Occipital lobe (tissue), 2 donors: ENCODE data around the gene DIO3. TPM values are rescaled to one million over a fixed set of nuclear protein-coding genes. Genes with fewer than 3 reads are reported as not detected.

ENCODE experiments used
- DNase-seq: peaks from one replicate; lab custom pipeline; 2025; lab: John Stamatoyannopoulos, UW
- total RNA-seq: library from RNA; depleted of rRNA; stranded (reverse); fragments of >200 nt; gene quantifications from one replicate; pipeline ENCODE4 v1.2.3, GENCODE V29; 2014

Gene DIO3
- not detected for total RNA-seq

DNA sequence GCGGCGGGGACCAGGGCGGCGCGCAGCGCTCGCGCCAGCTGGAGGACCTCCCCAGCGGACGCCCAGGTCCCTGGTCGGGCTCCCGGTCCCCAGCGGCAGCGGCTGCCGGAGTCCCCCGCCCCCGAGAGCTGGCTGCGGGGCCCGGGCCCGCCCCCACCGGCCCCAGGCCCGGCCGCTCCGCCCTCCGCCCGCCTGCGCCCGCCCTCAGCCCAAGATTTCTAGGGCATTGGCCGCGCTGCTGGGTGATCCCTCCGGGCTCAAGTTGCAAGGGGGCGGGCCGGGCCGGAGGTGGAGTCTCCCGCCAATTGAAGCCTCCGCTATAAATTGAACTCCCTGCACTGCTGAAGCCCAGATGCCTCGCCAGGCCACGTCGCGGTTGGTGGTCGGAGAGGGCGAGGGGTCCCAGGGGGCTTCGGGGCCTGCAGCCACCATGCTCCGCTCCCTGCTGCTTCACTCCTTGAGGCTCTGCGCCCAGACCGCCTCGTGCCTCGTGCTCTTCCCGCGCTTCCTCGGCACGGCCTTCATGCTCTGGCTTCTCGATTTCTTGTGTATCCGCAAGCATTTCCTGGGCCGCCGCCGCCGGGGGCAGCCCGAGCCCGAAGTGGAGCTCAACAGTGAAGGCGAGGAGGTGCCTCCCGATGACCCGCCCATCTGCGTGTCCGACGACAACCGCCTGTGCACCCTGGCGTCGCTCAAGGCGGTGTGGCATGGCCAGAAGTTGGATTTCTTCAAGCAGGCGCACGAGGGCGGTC is at the start of gene DIO3:
DIO3 (plus strand) TSS at position 351 of the 752 bp plus-strand sequence.
- DNase-seq: no peak

DNA sequence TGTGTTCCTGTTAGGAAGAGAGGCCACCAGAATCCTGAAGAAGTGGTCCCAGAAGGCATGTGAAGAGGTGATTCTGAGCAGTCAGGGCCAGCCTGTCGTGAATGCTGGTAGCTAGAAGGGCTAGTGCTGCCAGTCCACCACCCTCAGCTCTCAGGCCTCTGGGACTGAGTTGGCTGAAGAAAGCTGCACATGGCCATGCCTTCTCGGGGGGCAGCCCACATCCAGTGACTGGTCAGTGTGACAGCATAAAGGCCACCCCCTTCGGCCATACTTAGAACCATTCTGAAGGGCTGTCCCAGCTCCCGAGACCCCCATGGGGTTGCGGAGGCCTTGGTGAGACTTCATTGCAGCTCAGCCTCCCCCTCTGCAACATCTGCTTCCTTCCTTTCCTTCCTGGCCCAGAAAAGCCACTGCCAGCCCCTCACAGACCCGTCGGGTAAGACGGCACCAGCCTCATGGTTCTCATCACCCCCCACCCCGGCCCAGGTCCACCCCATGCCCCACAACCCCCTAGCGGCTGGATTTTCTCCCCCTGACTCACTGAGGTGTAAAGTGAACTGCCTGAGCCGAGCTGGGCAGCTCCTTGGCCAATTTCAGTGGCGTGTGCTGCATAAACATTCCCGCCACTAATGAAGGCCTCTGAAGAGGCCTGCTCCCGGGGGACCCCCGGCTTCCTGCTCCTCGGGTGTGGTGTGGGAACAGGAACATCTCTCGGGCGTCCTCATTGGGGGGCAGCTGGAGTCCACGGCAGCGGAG is 49.5 kb upstream of the DIO3 start:
- DNase-seq: no peak

DNA sequence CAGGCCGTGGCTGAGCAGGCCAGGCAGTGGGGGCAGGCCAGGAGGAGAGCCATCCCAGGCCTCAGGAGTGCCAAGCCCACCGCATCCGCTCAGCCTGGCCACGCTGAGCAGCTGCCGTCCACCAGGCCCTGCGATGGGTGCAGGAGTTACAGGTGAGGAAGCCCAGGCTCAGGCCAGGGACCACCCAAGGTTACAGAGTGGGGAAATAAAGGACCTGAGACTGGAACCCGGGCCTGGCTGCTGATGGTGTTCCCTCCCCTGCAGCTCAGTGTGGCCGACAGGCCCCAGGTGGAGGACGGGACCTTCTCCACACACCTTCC is 49.0 kb upstream of the DIO3 start:
- no peak for DNase-seq

DNA sequence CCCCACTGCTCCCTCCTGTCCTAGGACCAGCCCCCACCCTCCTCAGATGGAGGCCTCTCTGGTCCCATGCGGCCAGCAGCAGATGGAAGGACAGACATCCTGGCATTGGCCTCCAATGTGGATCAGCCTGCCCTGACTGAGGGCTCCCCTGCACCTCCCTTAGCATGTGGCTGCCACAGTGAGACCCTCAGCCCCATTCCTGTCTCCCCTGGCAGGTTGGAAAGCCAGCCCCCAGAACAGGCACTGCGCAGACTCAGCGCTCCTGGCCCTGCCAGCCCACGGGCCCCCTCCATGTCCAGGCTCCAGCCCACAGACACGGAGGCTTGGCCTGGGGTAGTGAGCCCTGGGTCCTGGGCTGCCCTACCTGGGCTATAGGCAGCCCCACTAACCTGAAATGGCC is 47.2 kb upstream of the DIO3 start:
- DNase-seq: no peak

DNA sequence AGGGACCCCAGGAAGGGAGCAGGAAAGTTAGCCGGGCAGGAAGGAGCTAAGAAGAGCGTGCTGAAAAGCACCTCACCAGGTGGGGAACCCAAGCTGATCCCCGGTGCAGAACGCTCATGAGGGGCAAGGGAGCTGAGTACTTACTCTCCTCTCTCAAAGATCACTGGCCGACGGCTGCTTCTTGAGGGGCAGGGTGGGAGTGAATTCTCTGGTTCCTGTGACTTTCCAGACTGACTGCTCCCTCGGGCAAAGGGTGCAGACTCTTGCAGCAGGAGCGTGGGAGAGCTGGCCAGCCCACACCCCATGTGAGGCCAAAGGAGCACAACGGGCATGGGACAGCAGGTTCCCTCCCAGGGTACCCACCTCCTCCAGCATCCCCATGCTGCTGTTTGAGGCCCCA is 44.9 kb upstream of the DIO3 start:
- no peak for DNase-seq

DNA sequence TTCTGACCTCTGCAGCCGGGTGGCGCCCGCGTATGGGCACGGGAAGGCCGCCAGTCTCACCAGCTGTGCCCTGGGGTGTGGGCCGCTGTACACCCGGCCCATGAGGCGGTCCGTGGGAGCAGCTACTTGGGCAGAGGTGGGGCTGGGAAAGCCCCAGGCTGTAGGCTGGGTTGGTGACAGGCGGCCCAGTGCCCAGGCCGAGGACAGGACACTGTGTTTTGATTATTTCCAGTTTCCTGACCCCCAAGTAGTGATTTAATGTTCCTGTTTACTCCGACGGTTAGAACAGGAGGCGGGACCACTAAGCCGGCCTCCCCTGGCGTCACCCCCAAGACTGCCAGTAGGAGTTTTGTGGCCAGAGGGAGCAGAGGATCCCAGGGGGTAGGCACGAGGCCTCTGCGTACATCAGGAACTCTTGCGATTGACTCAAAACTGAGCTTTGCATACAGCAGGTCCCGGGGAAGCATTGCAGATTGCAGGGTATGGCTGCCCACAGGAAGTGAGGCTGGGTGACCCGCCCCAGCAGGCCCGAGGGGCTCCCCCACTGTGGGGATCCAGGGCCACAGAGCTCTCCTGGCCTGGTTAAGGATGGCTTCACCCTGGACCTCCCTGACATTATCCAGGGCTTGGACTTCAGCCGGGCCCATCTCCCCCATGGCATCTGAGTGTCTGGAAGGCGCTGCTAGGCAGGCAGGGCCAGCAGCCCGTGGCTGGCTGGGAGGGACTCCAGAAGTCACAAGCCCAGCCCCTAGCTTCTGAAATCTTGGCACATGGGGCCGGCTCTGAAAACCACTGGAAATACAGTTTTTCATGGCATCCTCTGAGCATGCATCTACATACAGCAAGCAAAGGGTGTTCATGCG is 42.5 kb upstream of the DIO3 start:
- DNase-seq: no peak

DNA sequence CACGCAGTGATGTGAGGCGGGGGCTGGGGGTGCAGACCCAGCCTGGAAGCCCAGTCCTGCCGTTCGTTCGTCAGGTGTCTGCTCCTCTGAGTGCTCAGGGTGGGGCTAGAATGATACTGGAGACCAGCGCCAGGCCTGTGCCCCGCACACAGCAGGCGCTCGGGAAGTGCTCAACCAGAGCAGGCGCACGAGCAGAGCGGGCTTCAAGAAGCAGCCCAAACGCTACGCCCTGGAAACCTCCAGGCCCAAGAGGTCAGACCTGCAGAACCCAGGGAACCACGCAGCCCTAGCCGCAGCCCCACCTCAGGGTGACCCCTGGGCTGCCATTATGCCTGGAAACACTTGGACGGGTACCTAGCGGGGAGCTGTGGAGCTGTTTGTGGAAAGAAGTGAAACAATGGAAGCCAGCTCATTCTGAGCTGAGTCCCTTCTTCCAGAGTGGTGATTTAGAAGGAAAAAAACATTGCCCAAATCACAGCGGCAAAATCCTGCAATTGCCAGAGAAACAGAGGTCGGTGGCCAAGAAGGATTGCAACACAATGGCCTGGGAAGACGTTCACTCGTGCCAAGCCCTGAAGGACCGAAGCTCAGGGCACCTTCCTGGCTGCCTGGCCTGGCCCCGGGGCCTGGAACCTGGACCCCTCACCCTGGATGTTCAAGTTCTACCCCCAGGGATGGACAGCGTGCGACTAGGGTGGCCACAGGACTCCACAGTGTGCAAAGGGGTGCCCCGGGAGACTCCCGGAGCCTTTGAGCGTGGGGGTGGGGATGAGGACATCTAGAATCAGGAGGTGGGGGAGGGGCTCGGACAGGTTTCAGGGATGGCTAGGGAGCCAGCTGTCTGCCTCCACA is 40.4 kb upstream of the DIO3 start:
- DNase-seq: no peak

DNA sequence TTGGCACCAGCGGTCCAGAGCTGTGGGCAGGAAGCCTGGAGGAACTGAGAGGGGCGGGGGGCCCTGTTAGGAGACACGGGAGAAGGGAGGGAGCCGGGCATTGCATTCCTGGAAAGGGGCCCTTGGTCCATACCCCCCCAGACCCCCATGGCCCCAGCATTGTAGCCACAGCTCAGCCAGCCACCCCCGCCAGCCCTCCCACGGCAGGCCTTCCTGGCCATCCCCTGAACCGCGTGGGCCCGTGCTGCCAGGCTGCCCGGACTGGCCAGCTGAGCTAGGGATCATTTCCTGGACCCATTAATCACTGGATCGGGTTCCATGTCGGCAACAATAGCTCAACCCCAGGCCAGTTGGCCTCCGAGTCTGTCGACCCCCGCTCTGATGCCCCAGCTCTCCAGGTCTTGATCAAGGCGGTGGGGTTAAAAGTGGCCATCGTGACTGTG is 39.8 kb upstream of the DIO3 start:
- DNase-seq: no peak

DNA sequence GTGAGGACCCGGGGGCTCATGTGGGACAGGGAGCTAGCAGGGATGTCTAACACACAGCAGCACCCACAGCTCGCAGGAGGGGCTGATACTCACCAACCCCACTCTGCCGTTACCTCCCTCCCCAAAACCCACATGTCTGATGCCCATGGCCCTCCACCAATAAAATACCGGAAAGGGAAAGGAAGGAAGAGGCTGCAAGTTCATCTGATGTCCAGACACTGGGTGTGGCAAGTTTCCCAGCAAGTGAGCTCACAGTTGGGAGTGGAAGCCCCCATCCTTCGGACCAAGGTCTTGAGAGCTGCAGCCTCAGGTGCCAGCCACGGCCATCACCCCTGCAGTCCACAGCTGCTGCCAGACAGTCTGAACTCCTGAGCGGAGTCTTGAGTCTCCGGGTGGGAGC is 39.3 kb upstream of the DIO3 start:
- DNase-seq: no peak

DNA sequence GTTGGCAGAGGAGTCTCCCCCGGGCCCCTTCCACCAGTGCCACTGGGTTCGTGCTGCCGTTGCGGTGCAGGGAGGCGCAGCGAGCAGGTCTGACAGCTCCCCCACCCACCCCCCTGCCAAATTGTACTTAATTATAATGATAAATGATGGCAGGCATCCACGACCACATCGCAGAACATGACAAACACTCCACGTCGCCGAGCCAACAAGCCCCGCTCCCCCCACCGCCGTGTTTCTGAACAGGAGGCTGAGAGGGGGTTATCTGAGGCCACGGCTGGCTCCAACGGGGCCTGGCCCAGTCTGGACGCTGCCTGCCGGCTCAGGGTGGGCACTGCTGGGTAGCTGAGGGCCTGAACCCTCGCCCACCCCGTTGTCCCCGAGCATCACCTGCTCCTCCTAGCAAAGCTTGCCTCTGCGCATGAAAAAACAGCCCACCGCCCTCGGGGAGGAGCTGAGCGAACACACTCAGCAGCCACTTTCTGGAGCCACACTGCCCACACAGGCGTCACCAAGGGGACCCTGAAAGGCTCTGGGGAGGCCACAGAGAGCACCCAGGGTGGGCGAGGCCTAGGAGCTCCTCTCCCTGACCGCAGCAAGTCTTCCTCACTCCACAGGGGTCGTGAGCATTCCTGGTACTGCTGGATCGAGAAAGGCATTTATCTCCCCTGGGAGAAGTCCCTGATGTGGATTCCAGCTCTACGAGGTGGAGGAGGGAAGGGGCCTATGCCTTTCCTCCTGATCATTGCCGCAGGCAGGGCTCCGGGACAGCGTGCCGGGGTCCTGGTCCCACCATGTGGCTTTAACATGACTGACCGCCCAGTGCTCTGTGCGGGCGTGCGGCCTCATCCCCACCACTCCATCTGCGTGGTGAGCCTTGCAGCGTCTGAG is 35.4 kb upstream of the DIO3 start:
- DNase-seq: no peak

DNA sequence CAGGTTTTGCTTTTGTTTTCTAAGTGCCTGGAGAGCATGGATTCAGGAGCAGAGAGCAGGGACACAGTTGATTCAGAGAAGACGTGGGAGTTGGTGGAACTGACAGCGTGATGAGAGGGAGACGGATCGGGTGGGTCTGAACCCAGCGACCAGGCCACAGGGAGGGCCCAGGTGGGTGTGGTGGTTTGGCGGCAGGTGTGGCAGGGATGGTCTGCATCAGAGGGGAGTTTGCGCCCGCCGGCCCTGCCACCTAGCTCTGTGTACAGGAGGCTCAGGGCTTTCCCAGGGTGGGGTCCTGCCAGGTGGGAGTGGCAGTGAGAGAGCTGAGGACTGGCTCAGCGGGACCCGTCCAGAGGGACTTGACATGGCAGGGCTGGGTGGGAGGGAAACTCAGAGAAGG is 33.3 kb upstream of the DIO3 start:
- DNase-seq: no peak

DNA sequence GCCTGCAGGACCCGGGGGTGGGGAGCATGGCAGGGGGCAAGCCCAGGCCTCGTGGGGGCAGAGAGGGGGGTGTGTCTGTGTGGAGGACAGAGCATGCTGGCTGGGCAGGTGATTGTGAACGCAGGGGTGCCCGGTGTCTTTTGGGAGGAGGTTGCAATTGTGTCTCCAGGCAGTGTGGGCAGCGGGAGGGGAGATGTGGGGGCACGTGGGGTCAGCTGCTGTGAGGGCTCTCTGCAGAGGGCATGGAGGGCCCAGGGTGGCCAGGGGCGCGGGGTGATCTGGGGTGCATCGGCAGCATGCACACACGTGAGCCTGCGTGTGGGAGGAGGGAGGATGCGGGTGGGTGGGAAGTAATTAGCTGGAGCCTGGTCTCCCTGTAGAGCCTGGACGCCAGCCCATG is 32.2 kb upstream of the DIO3 start:
- no peak for DNase-seq

DNA sequence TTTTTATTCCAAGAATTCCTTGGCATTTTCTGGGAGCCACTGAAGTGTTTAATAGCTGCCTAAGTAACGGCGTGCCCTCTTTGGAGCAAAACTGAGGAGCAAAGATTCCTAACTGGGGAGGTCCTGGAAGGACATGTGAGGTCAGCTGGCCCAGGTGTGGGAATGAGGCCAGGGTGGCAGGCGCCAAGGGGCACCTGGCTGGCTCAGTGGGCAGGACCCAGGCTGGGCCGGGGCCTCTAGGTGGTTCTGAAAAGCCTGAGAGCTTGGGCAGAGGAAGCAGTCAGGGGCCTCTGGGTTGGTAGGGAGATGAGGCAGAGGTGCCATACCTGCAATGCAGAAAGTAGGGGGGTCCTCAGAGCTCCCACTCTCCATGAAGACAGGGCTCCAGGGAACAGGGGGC is 27.1 kb upstream of the DIO3 start:
- DNase-seq: no peak

DNA sequence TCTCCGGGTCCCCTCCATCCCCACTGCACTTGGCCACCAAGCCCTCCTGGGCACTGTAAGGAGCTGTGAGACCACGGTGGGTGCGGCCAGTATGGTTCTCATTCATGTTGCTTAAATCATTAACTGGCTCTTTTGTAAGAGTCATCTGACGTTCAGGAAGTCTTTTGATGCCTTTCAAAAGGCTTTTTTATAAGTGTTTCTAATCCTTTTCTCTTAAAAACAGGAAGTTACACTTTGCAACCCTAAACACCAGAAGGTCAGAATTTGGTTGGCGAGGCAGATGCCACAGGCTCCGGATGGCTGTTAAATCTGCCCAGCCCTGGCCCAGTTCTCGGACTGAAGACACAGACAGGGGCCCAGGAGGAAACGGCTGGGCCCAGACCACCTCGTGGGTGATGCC is 26.1 kb upstream of the DIO3 start:
- DNase-seq: no peak

DNA sequence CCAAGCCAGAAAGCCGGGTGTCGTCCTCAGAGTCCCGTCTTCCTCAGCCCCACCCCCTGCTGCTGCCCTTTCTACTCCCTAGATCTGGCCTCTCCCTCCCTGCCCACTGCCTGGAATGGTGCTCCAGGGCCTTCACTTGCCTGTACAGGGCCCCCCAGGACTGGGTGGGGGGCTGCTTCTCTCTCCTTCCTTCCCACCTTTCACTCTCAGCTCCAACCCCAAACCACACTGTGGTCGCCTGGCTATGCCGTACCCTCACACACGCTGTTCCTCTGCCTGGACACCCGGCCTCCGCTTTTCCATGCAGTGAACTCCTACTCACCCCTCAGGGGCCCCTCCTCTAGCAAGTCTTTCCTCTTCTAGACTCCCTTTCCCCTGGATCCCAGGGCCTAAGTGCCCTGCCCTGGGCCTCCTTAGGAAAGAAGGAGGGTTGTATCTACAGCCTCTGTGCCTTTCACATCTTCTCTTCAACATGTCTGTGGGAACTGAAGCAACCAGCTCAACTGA is 25.5 kb upstream of the DIO3 start:
- DNase-seq: no peak

DNA sequence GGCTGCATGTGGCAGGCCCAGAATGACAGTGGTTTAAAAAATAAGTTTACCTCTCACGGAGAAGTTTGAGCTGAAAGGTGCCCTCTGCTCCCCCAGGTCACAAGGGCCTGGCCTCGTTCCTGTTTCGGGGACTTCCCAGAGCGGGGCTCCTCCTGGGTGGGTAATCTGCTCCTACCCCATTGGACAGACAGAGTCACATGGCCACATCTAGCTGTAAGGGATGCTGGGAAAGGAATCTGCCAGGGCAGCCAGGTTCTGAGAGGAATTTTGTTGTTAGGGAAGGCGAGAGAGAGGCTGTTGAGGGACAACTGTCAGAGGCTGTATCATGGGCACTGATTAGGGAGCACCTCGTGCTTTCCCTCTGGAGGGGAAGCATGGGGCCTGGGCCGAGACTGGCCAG is 24.0 kb upstream of the DIO3 start:
- no peak for DNase-seq

DNA sequence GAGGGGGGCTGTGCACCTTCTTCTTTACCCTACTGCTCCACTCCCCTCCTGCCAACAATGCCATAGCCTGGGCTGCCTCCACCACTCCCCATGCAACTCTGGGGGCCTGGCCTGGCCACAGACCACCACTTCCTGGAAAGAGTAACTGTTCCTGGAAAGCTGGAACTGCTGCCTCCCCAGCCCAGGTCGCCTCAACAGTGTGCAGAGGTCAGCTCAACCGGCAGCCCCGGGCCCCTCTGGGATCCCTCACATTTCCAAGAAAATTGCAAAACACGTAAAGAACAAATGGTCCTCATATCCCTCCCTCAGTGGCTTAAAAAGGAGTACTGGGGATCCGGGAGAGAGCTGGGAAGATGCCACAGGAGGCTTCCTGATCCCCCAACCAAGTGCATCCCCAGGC is 22.4 kb upstream of the DIO3 start:
- DNase-seq: no peak

DNA sequence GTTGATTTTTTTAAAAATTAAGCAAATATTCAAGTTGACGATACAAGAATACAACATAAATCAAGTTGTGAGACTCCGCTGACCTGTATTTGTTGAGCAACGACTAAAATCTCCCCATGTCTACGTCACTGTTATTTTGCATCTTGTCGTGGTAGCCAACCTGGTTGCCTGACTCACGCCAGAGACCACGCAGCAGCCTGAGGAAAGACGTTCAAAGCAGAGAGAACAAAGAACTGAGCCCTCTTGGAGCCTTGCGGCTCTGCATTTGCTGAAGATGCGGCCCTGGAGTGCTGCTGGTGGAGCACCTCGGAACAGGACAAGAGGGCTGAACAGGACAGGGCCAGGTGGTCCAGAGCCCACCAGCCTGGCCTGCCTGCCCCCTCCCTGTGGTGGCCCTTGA is 21.4 kb upstream of the DIO3 start:
- DNase-seq: no peak

DNA sequence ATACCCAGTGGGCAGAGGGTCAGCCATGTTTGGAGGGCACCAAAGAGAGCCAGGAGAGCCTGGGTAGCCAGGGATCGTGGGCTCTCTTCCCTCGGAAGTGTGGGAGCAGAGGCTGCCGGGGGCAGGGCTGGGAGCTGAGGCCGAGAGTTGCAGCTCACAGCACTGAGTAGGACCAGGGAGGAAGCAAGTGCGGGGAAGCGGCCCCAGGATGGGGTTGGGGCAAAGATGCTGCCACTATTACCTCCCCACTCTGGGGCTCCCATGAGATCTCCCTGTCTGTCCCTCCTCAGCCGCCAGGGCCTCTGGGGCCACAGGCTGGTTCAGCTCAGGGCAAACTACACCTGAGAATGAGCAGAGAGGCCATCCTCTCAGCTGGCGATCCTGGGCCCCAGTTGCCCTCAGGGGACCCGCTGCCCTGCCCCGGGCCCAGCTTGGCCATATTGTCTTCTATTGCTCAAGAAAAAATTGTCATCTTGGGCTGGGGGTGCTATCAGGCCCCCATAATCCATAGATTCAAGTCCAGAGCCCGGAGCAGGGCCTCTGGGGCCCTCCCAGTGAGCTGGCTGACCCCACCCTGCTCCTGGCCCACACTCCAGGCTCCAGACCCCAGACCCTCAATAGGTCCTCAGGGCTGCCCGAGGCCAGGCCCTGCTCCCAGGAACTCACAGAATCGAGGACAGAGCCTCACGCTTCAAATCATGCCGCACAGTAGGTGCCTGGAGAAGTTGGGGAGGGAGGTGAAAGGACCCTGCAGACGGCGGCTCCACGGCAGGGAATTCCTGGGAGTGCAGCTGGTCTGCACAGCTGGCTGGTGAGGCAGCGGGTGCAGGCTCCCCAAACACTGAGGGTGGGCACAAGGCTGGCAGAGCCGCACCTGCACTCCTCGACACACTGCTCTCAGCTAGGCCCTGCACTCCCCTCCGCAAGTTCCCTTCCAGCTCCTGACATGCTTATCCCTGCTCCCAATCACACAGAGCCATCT is 20.5 kb upstream of the DIO3 start:
- DNase-seq: no peak
